Esophagus squamous epithelium (tissue), 5 donors: ENCODE data around the gene OR2A2. TPM values are rescaled to one million over a fixed set of nuclear protein-coding genes. Genes with fewer than 3 reads are reported as not detected.

Experiments
- DNase-seq: peaks from one replicate; lab custom pipeline; 2025; lab: John Stamatoyannopoulos, UW
- H3K27ac ChIP-seq, 4 donors: fragments of 200-600 bp; sonication (generic); one replicate each; pipeline ENCODE4 v1.5.1; 2016 to 2019; ENCODE audit warnings: mild to moderate bottlenecking in 1 of 4
- H3K27me3 ChIP-seq, 4 donors: fragments of 200-600 bp; sonication (generic); 1 replicate in 3 of 4; 2 replicates in 1 of 4; pipeline versions ENCODE4 v1.5.1 to v1.6.0; 2017 to 2021; ENCODE audit warnings: antibody characterized with exemption in 1 of 4
- H3K36me3 ChIP-seq, 3 donors: fragments of 200-600 bp; sonication (generic); one replicate each; pipeline ENCODE4 v1.5.1; 2016 to 2019
- H3K4me1 ChIP-seq, 3 donors: fragments of 200-600 bp; sonication (generic); one replicate each; pipeline ENCODE4 v1.5.1; 2017 to 2019
- H3K4me3 ChIP-seq, 4 donors: fragments of 200-600 bp; sonication (generic); 1 replicate in 3 of 4; 2 replicates in 1 of 4; pipeline ENCODE4 v1.5.1; 2016 to 2019; ENCODE audit warnings: mild to moderate bottlenecking in 2 of 4, moderate library complexity in 1 of 4
- H3K9me3 ChIP-seq, 3 donors: fragments of 200-600 bp; sonication (generic); one replicate each; pipeline ENCODE4 v1.5.1; 2016 to 2019
- POLR2A ChIP-seq, 4 donors: fragments of 450-650 bp; IDR thresholded peaks; one replicate each; pipeline ENCODE4 v1.6.1; 2017; ENCODE audit warnings: antibody characterized with exemption in 4 of 4, mild to moderate bottlenecking in 4 of 4, moderate library complexity in 3 of 4
- WGBS, 2 donors: methylation state at CpG; one replicate each; pipeline ENCODE4 v1.1.5; 2018; 5-methylcytosine and 5-hydroxymethylcytosine counted together
- intact Hi-C: fragments of 100-400 bp; cut with DNase I; formaldehyde crosslinking; loops from one replicate; pipeline ENCODE4 v1.15.0; 2022
- total RNA-seq, 4 donors: library from RNA; depleted of rRNA; stranded (reverse); fragments of >200 nt; gene quantifications; one replicate each; pipeline ENCODE4 v1.1.0, GENCODE V29; 2016
- TF ChIP-seq, protein P1 (sequence below), 6 experiments: fragments of 450-650 bp in 4 of 6; fragments of 200-600 bp in 2 of 6; sonication (generic) in 2 of 6; IDR thresholded peaks; one replicate each; pipeline ENCODE4 v1.5.1; 2016 to 2019; ENCODE audit warnings: antibody characterized with exemption in 6 of 6, mild to moderate bottlenecking in 4 of 6, moderate library complexity in 4 of 6
- donor health status: DM: yes; HTN: yes; CAD: no.

Gene OR2A2
- total RNA-seq, 4 donors from 2014 or later = not detected

DNA sequence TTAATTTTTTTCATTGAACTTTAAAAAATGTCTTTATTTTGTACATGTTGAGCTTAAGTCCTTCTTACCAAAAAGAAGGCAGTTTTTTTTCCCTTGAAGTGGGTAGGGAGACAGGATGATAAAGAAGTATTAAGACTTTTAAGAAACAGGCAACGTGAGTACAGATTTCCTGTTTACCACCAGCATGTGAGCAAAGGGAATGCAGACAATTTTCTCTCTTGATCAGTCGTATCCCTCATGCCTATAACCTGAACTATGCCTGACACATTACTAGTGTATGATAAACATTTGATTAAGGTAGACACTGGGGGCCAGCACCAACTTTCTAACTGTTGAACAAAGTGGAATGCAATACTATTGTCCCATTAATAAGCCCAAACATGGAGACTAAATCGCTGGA lies 8.8 kb upstream of the OR2A2 start:
- Histone ChIP-seq H3K9me3 (no peaks in the 10 kb centered on the region), H3K4me3 (no peak overlapping the region), H3K36me3 (no peaks in the 10 kb centered on the region), H3K27ac (no peak overlapping the region), H3K27me3 (no peaks in the 10 kb centered on the region), H3K4me1 (no peaks in the 10 kb centered on the region)
- DNase-seq = no peak
- intact Hi-C loops = no loop called here
- no peak for TF ChIP-seq POLR2A (IDR thresholded peaks at IDR 0.05)
- TF ChIP-seq, protein P1, sequence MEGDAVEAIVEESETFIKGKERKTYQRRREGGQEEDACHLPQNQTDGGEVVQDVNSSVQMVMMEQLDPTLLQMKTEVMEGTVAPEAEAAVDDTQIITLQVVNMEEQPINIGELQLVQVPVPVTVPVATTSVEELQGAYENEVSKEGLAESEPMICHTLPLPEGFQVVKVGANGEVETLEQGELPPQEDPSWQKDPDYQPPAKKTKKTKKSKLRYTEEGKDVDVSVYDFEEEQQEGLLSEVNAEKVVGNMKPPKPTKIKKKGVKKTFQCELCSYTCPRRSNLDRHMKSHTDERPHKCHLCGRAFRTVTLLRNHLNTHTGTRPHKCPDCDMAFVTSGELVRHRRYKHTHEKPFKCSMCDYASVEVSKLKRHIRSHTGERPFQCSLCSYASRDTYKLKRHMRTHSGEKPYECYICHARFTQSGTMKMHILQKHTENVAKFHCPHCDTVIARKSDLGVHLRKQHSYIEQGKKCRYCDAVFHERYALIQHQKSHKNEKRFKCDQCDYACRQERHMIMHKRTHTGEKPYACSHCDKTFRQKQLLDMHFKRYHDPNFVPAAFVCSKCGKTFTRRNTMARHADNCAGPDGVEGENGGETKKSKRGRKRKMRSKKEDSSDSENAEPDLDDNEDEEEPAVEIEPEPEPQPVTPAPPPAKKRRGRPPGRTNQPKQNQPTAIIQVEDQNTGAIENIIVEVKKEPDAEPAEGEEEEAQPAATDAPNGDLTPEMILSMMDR (IDR thresholded peaks at IDR 0.05) = no peak
- WGBS, 2 donors = 44 to 49% methylated on average over 3 of the region's 3 CpGs

DNA sequence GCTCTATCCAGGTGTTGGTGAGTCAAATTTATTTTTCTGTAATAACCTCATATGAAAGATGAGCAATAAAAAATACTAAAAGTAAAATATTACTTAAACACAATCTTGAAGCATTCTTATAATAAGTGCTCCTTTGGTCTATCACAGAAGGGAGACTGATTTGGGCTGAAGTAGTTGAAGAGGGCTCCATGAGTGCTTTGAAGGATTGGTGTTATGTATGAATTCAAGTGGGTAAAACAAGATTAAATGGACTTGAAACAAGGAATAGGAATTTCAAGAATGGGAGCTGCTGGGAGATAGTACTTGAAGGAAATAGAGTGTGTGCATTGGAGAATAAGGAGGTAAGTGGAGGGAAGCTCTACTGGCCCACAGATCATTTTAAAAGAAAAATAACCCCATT lies 7.3 kb upstream of the OR2A2 start:
- no peak for TF ChIP-seq POLR2A (IDR thresholded peaks at IDR 0.05)
- TF ChIP-seq, protein P1 (IDR thresholded peaks at IDR 0.05) = no peak
- H3K36me3 ChIP-seq = no peaks in the 10 kb centered on the region

DNA sequence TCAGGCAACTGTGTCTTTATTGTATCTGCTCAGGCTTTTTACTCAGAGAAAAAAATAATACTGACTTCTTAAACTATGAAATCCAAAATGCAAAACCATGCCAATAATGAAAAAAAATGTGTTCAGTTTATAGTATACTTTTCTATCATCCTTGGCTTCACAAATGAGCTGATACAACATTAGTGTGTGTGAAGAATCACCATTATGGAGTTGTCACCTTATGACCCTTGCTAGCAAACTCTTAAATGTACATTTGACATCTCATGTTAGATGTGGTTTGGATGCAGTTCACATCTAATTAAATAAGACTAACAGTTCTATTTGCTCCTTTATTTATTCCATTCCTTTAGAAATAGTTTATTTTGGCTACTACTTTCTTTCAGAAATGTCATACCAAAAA lies 4.2 kb upstream of the OR2A2 start:
- TF ChIP-seq POLR2A (IDR thresholded peaks at IDR 0.05) = no peak
- TF ChIP-seq, protein P1 (IDR thresholded peaks at IDR 0.05) = no peak
- no peak for DNase-seq
- Histone ChIP-seq H3K4me1 (no peaks in the 10 kb centered on the region), H3K27me3 (no peaks in the 10 kb centered on the region), H3K9me3 (no peaks in the 10 kb centered on the region), H3K4me3 (no peak overlapping the region), H3K27ac (no peak overlapping the region), H3K36me3 (no peaks in the 10 kb centered on the region)
- intact Hi-C loops = no loop called here

More for the DNA sequence above, 7.3 kb upstream of the OR2A2 start:
- no peaks in the 10 kb centered on the region for H3K4me1 ChIP-seq
- no peak overlapping the region for H3K4me3 ChIP-seq
- H3K27me3 ChIP-seq = no peaks in the 10 kb centered on the region
- intact Hi-C loops = no loop called here
- DNase-seq = no peak
- no peaks in the 10 kb centered on the region for H3K9me3 ChIP-seq
- H3K27ac ChIP-seq = no peak overlapping the region

DNA sequence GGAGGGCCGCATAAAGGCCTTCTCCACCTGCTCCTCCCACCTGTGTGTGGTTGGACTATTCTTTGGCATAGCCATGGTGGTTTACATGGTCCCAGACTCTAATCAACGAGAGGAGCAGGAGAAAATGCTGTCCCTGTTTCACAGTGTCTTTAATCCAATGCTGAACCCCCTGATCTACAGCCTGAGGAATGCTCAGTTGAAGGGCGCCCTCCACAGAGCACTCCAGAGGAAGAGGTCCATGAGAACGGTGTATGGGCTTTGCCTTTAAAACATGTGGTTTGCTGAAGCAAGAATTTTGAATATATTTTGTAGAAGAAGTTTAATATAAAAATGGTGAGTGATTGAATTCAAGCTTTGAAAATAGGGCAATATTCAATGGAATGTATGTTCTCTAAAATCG lies 889 bp downstream of the OR2A2 start:
- Histone ChIP-seq H3K4me3 (no peak overlapping the region), H3K4me1 (no peaks in the 10 kb centered on the region), H3K36me3 (no peaks in the 10 kb centered on the region), H3K27me3 (no peaks in the 10 kb centered on the region), H3K9me3 (no peaks in the 10 kb centered on the region), H3K27ac (no peak overlapping the region)
- 64 to 67% methylated on average over 5 of the region's 5 CpGs for WGBS, 2 donors
- no peak for DNase-seq
- intact Hi-C loops = no loop called here
- TF ChIP-seq, protein P1 (IDR thresholded peaks at IDR 0.05) = no peak
- no peak for TF ChIP-seq POLR2A (IDR thresholded peaks at IDR 0.05)

DNA sequence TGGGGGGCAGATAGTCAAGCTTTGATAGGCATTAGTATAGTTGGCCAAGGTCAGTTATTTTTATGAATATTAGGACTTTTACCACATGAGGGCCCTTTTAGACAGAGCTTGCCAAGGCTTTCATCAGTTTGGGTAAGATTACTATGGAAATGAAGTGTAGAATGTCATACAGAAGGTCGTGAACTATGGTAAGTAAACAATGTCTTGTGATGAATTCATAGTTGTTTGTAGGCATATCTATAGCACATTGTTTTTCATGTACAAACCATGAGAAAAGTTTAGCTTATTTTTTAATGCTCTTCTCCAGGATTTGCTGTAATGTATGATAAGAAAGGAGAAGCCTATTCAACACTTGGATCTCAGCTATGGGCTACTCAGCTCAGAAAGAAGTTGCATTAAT lies 4.3 kb downstream of the OR2A2 start:
- H3K36me3 ChIP-seq = no peaks in the 10 kb centered on the region
- no peak for DNase-seq
- H3K4me3 ChIP-seq = no peak overlapping the region
- no peaks in the 10 kb centered on the region for H3K9me3 ChIP-seq
- no peaks in the 10 kb centered on the region for H3K27me3 ChIP-seq
- intact Hi-C loops = no loop called here
- WGBS, 2 donors = 17 to 30% methylated on average over 1 of the region's 1 CpG
- no peaks in the 10 kb centered on the region for H3K4me1 ChIP-seq
- no peak overlapping the region for H3K27ac ChIP-seq
- no peak for TF ChIP-seq POLR2A (IDR thresholded peaks at IDR 0.05)
- TF ChIP-seq, protein P1 (IDR thresholded peaks at IDR 0.05) = no peak
